ENCODE measurements around the gene TLL2. TPM values are rescaled to one million over a fixed set of nuclear protein-coding genes. Genes with fewer than 3 reads are reported as not detected.

Gene TLL2
- polyA plus RNA-seq, 3 donors: not detected

GRCh38 chr10:96368971-96369370, 144.8 kb downstream of the TLL2 start:
- no peaks in the 10 kb centered on the region for H3K36me3 ChIP-seq (replicated peaks in 1 of 2; ENCODE audit: control insufficient read depth in 1 of 2, insufficient read depth in 2 of 2, low read length in 2 of 2)
- no peaks in the 10 kb centered on the region for H3K4me1 ChIP-seq (ENCODE audit: control insufficient read depth in 1 of 2, insufficient read depth in 2 of 2, low read length in 2 of 2)
- H3K9ac ChIP-seq (ENCODE audit: insufficient read depth, low read length, poor library complexity, severe bottlenecking): no peak overlapping the region
- no peak overlapping the region for H3K4me3 ChIP-seq (replicated peaks in 1 of 3; ENCODE audit: low read depth in 2 of 3, low read length in 3 of 3)
- no peak overlapping the region for H2AFZ ChIP-seq (ENCODE audit: insufficient read depth, low read depth, low read length, poor library complexity, severe bottlenecking)
- intact Hi-C loops (cut with micrococcal nuclease): no loop called here
- Mint-ChIP-seq H3K27me3 (ENCODE audit: low read depth in 3 of 3) (peaks cover 7 to 10% (median 9%) of the 10 kb centered on the region in 3 donors), H3K4me1 (no peaks in the 10 kb centered on the region), H3K4me3 (no peak overlapping the region), H3K36me3 (no peaks in the 10 kb centered on the region), H3K27ac (no peak overlapping the region), H3K9me3 (no peaks in the 10 kb centered on the region)
- no peaks in the 10 kb centered on the region for H3K27me3 ChIP-seq (ENCODE audit: control insufficient read depth in 2 of 2, insufficient read depth in 2 of 2, low read length in 2 of 2)
- no peak overlapping the region for H3K27ac ChIP-seq (ENCODE audit: low read depth in 1 of 2, low read length in 2 of 2)
- TF ChIP-seq CTCF (IDR thresholded peaks at IDR 0.05): no peak
- no peak for DNase-seq
- no peak overlapping the region for H3K4me2 ChIP-seq (replicated peaks; ENCODE audit: extremely low read depth, low read length, poor library complexity, severe bottlenecking)
- H3K9me3 ChIP-seq (replicated peaks in 1 of 2; ENCODE audit: control insufficient read depth in 1 of 2, insufficient read depth in 1 of 2, low read length in 2 of 2): no peaks in the 10 kb centered on the region
- no peaks in the 10 kb centered on the region for H3K79me2 ChIP-seq (ENCODE audit: insufficient read depth, low read length)
- no CpG with 5 or more reads among the region's 5 CpGs for WGBS (ENCODE audit: insufficient coverage)
- H4K20me1 ChIP-seq (ENCODE audit: insufficient read depth, low read length): no peaks in the 10 kb centered on the region

- no peak for DNase-seq
- no peaks in the 10 kb centered on the region for H3K79me2 ChIP-seq (ENCODE audit: insufficient read depth, low read length)
- no peaks in the 10 kb centered on the region for H4K20me1 ChIP-seq (ENCODE audit: insufficient read depth, low read length)
- Mint-ChIP-seq H3K4me1 (no peaks in the 10 kb centered on the region), H3K27me3 (ENCODE audit: low read depth in 3 of 3) (peaks cover 0 to 4% (median 2%) of the 10 kb centered on the region in 3 donors), H3K4me3 (no peak overlapping the region), H3K9me3 (no peaks in the 10 kb centered on the region), H3K36me3 (no peaks in the 10 kb centered on the region), H3K27ac (no peak overlapping the region)
- intact Hi-C loops (cut with micrococcal nuclease): no loop called here
- no peak overlapping the region for H3K4me3 ChIP-seq (replicated peaks in 1 of 3; ENCODE audit: low read depth in 2 of 3, low read length in 3 of 3)
- no peak overlapping the region for H3K4me2 ChIP-seq (replicated peaks; ENCODE audit: extremely low read depth, low read length, poor library complexity, severe bottlenecking)
- no peak overlapping the region for H2AFZ ChIP-seq (ENCODE audit: insufficient read depth, low read depth, low read length, poor library complexity, severe bottlenecking)
- TF ChIP-seq CTCF (IDR thresholded peaks at IDR 0.05): no peak
- H3K4me1 ChIP-seq (ENCODE audit: control insufficient read depth in 1 of 2, insufficient read depth in 2 of 2, low read length in 2 of 2): no peaks in the 10 kb centered on the region
- H3K9ac ChIP-seq (ENCODE audit: insufficient read depth, low read length, poor library complexity, severe bottlenecking): no peak overlapping the region
- H3K36me3 ChIP-seq (replicated peaks in 1 of 2; ENCODE audit: control insufficient read depth in 1 of 2, insufficient read depth in 2 of 2, low read length in 2 of 2): no peaks in the 10 kb centered on the region
- no peak overlapping the region for H3K27ac ChIP-seq (ENCODE audit: low read depth in 1 of 2, low read length in 2 of 2)
- no peaks in the 10 kb centered on the region for H3K9me3 ChIP-seq (replicated peaks in 1 of 2; ENCODE audit: control insufficient read depth in 1 of 2, insufficient read depth in 1 of 2, low read length in 2 of 2)
- no peaks in the 10 kb centered on the region for H3K27me3 ChIP-seq (ENCODE audit: control insufficient read depth in 2 of 2, insufficient read depth in 2 of 2, low read length in 2 of 2)
- WGBS (ENCODE audit: insufficient coverage): 83% methylated on average over 2 of the region's 4 CpGs
Observed at GRCh38 chr10:96367470-96367869, 146.3 kb downstream of the TLL2 start.
